NCI-H128 (cell line): ENCODE results near the gene UBE4A.
"Not testable (repeated sequence)": the region's sequence is repeated elsewhere in the genome, so short reads cannot be mapped to it uniquely, and the experiment has no call there.

ENCODE experiments used
- DNase-seq: peaks from one replicate; lab custom pipeline; 2025; ENCODE audit not compliant: unreplicated experiment; lab: John Stamatoyannopoulos, UW

UBE4A gene

DNA sequence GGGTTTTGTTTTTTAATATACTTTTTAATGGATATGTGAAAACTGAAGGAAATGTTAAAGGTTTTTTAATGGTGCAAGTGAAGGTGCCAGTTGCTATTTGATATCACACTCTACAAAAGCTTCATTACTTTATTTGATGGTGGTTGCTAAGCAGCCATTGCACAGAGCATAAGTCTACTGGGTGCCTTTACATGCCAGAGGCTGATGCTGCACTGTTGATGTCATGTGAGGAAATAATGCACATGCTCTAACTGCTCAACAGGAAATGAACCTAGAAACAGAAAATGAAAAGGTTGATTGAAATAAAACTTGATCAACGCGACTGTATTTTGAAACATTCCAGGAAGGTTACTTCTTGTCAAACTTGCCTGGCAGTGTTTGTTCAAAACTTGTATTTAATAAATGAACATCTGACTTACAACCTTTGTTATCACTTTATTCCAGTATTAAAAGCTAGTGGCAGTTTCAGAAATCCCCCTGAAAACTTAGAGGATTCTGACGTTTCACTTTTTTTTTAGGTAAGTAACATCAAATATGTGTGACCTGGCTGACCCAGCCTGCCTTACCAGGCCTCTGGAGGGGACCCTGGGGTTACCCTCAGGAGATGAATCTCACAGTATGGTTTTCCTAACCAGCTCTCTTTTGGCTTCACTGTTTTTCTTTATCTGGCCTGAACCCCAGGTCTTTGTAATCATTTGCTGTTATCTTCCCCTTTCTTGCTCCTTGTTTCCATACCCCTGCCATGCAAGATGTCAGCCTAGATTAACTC is 39.6 kb downstream of the UBE4A start:
- DNase-seq: no peak

DNA sequence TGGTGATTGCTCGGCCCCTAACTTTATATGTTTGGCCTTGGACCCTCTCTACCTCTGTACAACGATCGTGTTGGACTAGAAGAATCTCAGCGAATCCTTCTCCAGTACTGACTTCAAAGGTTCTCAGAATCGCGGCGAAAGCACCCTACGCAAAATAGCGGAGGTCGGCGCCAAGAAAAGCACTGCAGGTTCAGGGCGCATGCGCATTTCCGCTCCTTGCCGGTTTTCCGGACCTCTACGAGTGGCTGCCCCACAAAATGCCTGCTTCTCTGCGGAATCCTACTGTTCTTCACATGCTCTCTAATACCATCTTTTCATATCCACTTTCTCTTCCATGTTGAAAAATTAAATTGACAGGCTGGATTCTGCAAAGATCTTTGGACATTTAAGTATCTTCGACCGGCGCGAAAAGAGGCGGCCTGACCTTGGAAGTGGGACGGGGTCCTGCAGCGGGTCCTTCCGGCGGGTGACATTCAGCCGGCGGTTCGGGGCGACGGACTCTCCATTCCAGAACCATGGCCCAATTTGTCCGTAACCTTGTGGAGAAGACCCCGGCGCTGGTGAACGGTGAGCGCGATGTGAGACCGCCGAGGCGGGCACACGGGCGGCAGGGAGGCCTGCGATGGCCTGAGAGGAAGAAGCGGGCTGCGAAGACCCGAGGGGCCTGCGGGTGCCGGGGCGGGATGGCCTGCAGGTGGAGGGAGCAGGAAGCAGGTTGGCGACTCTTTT is 41.9 kb downstream of the UBE4A start, which contains the start of gene ATP5MG:
ATP5MG (plus strand) TSS at position 456 of the 729 bp plus-strand sequence; CDS start at position 516, 60 bp downstream.
- peak; percentile 78 for DNase-seq

DNA sequence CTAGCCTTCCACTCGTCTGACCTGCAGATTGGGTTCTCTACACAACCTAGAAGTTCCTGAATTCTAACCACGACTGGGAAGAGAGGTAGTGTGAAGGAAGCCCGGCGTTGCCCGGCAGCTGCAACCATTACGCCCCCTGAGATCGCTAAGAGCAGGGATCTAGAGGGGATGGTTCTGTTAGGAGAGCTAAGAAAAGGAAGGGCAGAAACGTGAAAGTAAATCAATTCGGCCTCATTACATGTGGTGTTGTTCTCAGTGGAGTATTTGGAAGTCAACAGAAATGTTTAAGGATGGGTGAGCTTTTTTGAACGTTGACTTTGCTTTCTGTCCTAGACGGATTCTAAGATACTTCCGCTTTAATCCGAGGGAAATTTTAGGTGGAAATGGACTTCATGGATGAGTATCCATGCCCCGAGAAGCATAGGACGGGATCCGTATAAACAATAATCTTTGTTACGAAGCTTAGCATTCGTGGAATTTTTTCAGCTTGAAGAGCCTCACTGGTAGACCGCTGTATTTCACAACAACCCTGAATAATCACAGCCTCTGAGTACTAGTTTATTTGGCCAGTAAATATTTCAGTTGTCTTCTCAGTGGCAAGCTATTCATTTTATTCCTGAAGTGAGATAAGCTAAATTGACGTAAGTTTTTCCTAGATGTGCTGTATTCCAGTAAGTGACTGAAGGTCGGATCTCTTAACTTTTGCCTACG is 42.6 kb downstream of the UBE4A start:
- no peak for DNase-seq

DNA sequence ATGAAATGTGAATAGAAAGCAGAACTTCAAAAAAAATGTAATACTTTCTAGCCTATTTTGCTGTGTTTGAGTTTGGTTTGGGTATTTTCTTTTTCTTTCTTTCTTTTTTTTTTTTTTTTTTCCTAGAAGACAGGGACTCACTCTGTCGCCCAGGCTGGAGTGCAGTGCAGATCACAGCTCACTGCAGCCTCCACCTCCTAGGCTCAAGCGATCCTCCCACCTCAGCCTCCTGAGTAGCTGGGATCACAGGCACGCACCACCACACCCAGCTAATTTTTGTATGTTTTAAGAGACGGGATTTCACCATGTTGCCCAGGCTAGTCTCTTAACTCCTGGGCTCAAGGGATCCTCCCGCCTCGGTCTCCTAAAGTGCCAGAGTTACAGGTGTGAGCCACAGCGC is 43.2 kb downstream of the UBE4A start:
- DNase-seq: not testable (repeated sequence)

DNA sequence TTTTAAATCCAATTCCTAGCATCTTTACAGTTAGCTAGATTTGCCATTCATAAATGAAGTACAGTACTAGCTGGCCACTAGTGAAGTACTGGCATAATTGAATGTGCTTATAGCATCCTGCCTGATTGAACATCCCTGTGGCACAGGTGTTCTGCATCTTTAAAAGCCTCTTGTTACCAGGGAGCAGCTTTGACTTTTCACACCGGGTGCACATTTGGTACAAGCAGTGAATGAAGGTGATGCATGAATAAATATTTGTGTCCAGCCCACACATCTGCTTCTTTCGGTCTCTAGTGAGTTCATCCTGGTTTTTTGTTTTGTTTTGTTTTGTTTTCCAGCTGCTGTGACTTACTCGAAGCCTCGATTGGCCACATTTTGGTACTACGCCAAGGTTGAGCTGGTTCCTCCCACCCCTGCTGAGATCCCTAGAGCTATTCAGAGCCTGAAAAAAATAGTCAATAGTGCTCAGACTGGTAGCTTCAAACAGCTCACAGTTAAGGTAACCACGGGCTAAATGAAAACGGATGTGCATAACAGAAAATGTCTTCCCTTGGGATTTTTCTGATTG is 47.3 kb downstream of the UBE4A start:
- DNase-seq: peak; percentile 80

DNA sequence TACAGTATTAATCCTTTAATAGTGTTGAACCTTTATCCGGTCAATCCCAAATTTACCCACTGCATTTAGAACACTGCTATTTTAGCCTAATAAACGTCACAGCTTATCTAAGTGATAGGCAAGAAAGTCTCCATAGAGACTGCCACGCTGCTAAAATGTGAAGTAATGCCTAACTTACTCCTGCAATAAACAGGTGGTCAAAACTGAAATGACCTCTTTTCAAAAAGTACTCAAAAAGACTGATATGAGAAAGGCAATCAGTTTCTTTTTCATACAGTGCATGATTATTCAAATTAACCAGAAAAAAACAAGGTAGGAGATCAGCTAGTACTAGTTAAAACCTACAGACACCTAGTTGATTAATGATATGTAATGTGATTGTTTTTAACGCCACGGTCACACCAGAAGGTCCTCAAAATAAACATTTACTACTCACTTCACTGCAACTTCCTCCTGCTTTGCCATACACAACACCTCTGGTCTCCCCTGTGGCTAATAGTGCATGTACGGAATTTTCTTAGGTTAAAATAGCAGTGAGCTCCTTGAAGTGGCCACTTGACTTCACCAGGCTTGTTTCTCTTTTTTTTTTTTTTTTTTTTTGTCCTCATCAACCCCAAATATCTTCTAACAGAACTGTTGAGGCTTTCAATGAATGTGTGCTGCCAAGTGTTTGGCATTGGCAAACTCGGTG is 50.8 kb downstream of the UBE4A start:
- no peak for DNase-seq

DNA sequence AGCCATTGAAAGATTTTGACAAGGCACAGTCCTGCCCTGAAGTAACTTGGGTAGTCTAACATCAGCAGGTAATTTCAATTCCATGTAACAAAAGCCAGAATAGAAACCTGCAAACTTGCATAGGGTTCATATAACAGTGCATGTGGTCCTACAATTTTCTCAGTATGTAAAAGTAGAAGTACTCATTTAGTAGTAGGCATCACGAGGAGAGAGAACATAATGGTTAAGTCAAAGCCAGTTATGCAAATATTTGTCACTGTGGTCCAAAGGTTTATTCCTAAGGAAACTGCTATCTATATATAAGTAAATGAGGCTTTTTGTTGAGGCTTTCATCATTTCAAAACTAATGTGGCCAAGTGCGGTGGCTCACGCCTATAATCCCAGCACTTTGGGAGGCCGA is 52.1 kb downstream of the UBE4A start:
- no peak for DNase-seq

DNA sequence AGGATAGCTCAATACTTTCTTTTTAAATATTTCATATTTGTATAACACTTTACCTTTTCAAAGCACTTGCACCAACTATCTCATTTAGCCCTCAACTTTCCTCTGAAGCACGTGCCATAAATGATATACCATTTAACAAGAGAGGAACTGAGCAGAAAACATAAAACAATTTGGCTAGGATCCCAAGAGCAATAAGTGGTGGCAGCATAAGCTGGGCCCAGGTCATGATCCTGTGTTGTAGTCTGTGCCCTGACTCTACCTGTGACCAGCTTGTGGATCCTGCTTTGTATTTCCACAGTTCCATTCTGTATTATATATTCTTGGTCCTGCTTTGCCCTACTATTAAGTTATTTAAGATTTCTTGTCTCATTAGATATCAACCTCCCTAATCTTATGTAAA is 53.5 kb downstream of the UBE4A start:
- DNase-seq: no peak

DNA sequence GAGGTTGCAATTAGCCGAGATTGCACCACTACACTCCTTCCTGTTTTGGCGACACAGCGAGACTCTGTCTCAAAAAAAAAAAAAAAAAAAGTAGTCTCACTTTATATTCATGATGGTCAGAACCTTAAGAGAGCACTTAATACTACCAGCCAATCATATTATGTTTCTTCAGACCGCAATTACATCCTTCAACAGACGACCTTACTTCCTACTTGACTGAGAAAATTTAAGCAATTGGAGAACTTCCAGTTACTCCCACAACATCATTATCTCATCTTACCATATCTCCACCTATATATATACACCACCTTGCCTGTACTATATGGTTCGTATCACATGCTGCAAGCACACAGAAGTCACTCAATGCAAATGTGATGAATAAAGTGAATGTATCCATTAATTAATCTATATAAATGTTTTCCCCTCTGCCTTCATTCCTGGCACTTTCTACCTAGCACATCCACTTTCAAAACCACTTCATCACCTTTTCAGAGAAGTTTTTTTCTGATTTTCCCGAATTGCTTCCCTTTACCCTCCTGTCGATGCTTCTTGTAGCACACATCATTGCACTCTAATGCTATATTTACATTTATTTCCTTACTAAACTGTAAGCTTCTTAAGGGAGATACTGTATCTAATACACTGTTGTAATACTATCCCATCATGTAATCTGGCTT is 55.8 kb downstream of the UBE4A start:
- no peak for DNase-seq

DNA sequence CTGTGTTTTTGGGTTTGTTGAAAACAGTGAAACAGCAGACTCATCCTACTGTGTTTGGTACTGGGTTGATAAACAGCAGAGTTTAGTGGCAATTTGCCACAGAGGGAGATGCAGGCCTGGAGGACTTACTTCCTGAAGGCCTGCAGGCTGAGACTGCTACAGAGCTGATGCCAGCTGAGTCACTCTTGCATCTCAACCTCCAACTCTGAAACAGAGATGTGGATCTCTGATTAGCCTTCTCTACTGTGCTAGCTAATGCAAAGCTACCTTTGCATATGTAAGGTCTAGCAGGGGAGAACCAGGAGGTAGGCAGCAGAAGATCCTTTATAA is 56.3 kb downstream of the UBE4A start:
- no peak for DNase-seq

DNA sequence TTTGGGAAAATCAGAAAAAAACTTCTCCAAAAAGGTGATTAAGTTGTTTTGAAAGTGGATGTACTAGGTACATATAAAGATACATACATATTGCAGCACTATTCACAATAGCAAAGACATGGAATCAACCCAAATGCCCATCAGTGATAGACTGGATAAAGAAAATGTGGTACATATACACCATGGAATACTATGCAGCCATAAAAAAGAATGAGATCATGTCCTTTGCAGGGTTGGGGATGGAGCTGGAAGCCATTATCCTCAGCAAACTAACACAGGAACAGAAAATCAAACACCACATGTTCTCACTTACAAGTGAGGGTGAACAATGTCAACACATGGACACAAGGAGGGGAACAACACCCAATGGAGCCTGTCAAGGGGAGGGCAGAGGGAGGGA is 57.5 kb downstream of the UBE4A start:
- DNase-seq: not testable (repeated sequence)

DNA sequence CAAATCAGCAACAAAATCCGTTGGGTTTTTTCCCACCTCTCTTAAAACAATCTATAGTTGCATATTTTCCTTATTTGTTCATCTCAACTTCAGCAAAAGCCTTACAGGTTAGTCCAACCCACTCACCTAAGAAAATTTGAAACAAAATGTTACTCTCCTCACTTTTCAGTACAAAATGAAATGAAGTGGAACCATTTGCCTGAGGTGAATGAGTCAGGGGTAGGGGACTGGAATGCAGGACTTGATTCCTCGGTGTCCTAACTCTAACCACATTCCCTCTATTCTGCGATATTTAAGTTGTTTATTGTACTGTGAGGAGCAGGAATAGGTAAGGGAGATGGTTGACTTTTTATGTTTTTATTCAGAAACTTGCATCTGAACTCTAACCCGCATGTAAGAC is 58.4 kb downstream of the UBE4A start:
- no peak for DNase-seq

DNA sequence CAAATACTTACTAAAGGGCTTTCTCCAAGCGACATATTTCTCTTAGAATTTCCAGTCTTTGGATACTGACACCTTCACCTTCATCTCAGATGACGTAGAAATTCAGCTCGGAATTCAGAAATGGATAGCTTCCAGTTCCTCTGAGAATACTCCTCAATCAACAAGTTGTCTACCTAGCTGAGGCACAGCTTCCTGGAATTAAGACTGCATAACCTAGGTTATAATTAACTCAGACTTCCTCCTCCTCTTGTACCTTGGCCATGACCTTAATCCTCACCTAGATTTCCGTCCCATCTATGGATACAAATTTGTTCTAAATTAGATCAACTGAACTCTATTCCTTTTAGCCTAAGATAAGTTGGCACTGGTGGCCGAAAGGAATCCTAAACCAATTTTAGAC is 59.4 kb downstream of the UBE4A start:
- DNase-seq: no peak

DNA sequence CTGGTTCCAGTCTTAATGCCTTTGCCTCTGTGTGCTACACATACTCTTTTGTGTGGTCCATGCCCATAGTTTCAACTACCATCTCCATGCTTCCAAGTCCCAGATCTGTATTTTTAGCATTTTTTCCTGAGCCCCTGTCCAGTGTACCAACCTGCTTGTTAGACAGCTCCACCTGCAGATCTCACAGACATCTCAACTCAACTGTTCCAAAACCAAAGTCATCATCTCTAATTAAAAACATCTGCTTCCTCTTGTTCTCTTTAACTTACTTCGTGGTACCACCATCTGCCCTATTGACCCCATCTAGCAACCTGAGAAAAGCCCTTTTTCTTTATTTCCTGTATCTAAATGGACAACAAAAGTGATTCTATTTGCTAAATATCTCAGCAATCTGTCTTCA is 68.3 kb downstream of the UBE4A start:
- no peak for DNase-seq

DNA sequence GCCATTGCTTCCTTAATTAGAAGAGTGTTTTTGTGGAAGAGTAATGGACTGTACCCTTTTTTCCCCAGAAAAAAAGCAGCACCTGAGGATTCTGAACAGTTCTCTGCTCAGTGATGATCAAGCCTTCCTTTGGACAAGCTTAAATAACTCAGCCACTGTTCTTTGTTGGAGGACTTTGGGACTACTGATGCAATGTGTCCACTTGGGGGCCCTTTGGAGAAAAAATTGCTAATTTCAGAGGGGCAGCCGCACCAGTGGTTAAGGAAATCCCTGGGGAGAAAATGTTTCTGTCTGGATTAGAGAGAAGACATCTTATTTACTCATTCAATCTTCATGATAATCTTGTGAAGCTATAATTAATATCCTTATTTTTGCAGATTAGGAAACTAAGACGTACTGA is 71.6 kb downstream of the UBE4A start:
- no peak for DNase-seq

DNA sequence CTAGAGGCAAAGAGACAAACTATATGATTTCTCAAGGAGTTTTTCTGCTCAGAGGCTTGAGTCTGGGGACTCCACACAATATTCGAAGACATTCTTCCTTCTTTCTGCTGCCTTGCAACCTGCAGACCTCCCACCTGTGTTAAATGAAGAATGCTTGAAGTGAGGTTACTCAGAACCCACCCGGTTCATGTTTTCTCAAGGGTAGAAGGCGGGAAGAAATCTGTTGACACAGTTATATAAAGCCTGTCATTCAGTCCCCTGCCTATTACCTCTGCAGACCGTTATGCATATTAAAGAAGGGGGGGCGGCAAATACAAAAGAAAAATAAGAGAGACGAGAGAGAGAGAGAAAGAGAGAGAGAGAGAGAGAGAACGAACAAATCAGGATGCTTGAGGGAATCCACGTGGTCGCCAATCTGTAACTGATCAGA is 74.7 kb downstream of the UBE4A start:
- DNase-seq: no peak

DNA sequence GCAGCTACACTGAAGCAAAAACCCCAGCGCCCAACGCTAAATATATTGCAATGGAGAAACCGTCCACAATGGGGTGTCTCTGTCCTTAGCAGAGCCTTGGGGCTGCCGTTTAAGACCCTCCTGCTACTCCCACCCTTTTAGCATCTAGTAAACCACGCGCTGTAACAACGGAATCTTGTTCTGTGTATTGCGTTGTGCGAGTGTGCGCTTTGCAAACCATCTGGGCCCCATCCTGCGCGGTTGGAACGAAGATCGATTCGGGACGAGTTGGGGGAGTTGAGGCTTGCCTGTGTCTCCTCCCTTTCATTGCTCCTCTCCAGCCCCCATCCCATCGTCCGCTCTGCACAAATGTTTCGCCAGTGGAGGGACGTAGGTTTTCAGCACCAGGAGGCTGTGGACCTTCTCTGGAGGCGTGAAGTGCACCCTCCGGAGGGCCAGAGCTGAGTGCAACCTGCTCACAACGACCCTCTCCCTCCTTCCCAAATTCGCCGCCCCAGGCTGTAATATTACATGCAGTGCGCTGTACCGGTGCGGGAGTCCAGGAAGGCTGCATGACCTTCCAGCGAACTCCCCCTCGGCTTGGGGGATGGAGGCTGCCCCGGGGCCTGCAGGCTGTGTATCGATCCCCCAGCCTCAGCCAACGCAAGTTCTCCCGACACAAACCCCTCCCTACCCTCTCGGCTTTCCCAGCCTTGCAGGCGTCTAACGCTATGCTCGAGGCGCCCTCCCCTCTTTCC is 75.3 kb downstream of the UBE4A start:
- DNase-seq: no peak

DNA sequence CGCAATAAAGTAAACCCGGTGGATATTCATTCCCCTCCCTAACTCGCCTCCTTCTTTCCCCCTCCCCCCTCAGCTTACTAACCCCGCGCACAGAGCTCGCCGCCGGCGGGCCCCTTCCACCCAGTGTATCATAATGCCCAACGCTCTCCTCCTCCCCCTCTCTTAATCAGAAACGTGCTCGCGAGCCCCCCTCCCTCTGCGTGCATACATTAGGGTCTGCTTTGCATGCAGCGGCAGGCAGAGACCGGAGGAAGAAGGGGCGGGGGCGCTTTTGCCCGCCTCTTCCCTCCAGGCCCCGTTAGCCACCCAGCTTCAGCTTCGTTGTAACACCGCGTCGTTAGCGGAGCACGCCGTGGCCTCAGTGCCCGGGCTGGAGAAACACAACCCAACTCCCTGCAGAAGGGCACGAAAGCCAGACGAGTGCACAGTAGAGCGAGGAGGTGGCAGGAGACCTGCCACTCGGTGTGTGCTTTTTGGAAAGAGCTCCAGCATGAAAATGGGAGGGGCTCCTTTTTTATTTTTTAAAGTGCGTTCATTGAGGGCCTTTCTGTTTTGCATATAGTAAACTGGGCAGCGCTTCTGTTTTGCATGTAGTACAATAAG is 76.0 kb downstream of the UBE4A start:
- DNase-seq: peak; percentile 47

DNA sequence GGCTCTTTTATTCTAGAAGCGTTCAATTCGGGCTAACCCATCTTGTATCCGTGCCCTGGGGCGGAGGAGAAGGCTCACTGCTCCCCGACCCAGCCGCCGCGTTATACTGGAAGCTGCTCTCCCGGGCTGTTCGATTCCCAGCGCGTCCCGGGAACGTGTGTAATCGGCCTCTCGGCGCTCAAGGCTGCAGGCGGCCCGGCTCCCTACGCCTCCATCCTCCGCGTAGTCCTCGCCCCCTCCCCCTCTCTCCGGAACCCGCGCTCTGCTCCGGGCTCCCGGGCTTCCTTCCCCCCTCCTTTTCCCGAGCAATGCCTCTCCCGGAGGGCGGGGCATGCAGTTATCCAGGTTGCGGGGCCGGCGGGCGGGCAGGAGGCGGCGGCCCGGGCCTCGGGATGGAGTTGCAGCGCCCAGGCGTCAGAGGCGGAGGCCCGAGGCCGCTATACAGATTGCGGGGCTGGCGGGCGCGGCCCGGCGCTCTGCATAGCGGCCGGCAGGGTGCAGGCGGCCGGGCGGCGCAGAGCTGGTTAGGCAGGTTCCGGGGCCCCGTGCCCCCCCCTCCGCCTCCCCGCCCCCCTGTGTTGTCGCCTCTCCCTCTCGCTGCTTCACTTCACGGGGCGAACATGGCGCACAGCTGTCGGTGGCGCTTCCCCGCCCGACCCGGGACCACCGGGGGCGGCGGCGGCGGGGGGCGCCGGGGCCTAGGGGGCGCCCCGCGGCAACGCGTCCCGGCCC is 76.7 kb downstream of the UBE4A start, which contains the start of gene KMT2A:
KMT2A (plus strand) TSS at position 600 of the 732 bp plus-strand sequence; CDS start at position 621, 21 bp downstream.
- DNase-seq: peak; percentile 92
